ENCODE data around the gene VSIG4.
"Not testable (repeated sequence)": the region's sequence is repeated elsewhere in the genome, so short reads cannot be mapped to it uniquely, and the experiment has no call there.

The VSIG4 gene

GRCh38 chrX:66007851-66008250, 32.0 kb downstream of the VSIG4 start:
- no peak for DNase-seq

- no peak for DNase-seq
Observed at GRCh38 chrX:66005830-66006449, 33.9 kb downstream of the VSIG4 start.

- DNase-seq, result no peak
Observed at GRCh38 chrX:66004928-66005829, 34.7 kb downstream of the VSIG4 start.

GRCh38 chrX:66002824-66003680, 36.8 kb downstream of the VSIG4 start:
- no peak for DNase-seq

- no peak for DNase-seq
Observed at GRCh38 chrX:66001596-66001995, 38.3 kb downstream of the VSIG4 start.

- DNase-seq, result no peak
Observed at GRCh38 chrX:66000628-66001272, 39.1 kb downstream of the VSIG4 start.

GRCh38 chrX:66000178-66000577, 39.7 kb downstream of the VSIG4 start:
- no peak for DNase-seq

- DNase-seq, result no peak
Observed at GRCh38 chrX:65999563-66000148, 40.2 kb downstream of the VSIG4 start.

- DNase-seq, result no peak
Observed at GRCh38 chrX:65999029-65999562, 40.8 kb downstream of the VSIG4 start.

- no peak for DNase-seq
Observed at GRCh38 chrX:65997978-65998717, 41.7 kb downstream of the VSIG4 start.

GRCh38 chrX:65994519-65995506, 45.1 kb downstream of the VSIG4 start:
- peak; percentile 17 for DNase-seq

- DNase-seq, result peak; percentile 24
Observed at GRCh38 chrX:65993915-65994460, 45.9 kb downstream of the VSIG4 start.

- no peak for DNase-seq
Observed at GRCh38 chrX:65993332-65993731, 46.5 kb downstream of the VSIG4 start.

GRCh38 chrX:65990702-65991101, 49.2 kb downstream of the VSIG4 start:
- DNase-seq, result no peak

- DNase-seq, result no peak
Observed at GRCh38 chrX:65987811-65988210, 52.1 kb downstream of the VSIG4 start.

- DNase-seq, result peak; percentile 67
Observed at GRCh38 chrX:65985922-65986588, 53.8 kb downstream of the VSIG4 start.

GRCh38 chrX:65985211-65985610, 54.7 kb downstream of the VSIG4 start:
- no peak for DNase-seq

GRCh38 chrX:65977161-65977560, 62.7 kb downstream of the VSIG4 start:
- DNase-seq, result not testable (repeated sequence)

- DNase-seq, result no peak
Observed at GRCh38 chrX:65976161-65976560, 63.7 kb downstream of the VSIG4 start.

Measured in stimulated activated CD4-positive, alpha-beta T cell treated with anti-CD3 and anti-CD28 coated beads, Interleukin-1b, Interleukin-23, amount 100 ng/mL, for 48 hours (primary cell).